D341Med (cell line): ENCODE measurements around the gene ARMH4.

ENCODE experiments used
- DNase-seq: peaks from one replicate; pipeline ENCODE4 v3.0.0; 2012; ENCODE audit warnings: low spot score

The ARMH4 gene

DNA sequence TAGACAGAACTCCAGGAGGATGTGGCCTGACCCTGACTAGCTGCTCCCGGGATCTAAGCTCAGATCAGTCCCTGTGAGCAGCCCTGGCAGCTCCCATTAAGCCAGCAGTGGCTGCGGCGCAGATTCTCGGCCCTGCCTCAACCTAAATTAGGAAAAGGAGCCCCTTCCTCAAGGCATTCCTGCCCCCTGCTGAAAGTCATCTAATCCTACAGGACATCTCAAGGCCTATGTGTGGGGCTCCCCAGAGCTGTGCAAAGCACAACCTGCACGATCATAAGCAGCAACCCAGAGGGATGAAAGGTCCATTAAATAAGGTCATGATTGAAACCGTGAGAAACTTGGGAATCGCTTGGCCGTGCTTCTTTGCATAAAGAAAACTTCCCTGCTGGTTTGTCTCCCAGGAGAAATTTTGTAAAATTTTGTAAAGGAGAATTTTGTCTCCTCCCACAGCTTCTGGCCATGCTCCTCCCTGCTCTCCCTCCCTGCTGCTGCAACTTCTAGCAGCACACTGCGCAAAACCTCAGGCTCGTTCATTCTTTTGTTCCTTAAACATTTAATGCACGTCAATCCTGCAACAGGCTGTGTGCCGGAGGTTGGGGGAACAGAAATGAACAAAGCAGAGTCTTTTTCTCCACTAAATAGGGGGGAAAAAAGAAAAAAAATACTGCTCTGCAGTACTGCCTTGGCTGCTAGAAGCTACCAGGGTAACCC is 189.5 kb downstream of the ARMH4 start:
- DNase-seq = no peak

DNA sequence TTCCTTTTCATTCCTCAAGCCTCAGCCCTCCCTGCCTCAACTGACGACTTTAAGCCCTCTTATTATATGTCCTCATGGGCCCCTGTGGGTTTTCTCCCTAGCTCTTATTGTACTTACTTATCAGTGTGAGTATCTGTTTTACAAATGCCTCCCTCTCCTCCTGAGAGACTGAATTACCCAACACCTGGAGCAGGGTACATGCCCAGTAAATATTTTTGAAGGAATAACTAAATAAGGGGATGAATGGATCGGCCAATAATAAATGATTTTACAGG is 190.3 kb downstream of the ARMH4 start:
- DNase-seq = no peak

DNA sequence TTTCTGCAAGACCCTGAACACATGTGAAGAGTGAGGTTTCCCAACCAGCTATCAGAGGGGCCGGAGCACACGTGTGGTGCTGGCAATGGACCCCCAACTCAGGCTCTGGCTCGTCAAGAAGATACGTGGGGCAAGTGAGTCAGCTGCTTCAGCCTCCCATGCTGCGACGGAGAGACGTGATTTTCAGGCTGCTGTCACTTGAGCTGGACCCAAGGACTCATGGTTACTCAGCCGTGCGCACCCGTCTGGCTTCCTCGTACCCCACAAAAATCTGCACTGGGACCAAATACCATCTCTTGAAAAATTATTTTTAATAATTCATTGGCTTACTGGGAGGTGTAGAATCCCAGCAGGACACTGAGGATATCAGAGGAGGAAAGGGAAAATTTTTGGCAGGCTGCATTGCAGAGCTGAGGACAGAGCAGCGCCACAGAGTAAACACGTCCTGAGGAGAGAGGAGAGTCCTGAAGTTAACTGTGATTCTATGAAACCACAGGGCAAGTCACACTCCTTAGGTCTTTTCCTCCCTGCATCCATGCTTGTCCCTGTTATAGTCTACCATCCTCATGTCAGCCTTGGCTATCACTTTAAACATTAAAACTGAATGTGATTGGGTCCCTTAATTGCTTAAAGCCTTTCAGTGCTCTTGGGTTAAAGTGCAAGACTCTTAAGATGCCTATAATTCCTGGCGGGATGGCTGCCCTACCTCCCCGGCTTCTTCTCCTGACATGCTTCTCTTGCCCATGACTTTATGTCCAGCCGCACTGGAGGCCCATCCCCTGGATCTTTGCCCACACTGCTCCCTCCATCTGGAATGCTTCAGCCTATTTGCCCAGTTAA is 190.8 kb downstream of the ARMH4 start:
- DNase-seq = no peak

DNA sequence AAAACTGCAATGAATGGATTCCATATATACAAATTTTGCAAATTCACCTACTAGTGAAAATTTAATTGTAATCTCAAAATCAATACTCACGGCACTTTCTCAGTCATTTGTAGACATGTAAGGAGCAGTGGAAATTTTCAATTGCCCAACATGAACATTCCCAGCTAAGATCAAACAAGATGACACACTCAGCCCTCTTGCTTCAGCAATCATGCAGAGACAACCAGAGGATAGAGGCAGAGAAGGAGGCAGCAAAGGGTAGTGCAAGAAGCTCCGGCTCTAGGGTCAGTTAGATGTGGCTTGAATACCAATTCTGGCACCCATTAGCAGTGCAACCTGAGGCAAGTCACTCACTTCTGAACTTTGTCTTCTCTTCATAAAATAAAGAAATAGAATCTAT is 194.6 kb downstream of the ARMH4 start:
- no peak for DNase-seq
